ENCODE data around the gene RASAL1. TPM values are rescaled to one million over a fixed set of nuclear protein-coding genes. Genes with fewer than 3 reads are reported as not detected.

The RASAL1 gene
- polyA plus RNA-seq, 1 of the 3 experiments (the other 2 are of a cell fraction) = not detected

DNA sequence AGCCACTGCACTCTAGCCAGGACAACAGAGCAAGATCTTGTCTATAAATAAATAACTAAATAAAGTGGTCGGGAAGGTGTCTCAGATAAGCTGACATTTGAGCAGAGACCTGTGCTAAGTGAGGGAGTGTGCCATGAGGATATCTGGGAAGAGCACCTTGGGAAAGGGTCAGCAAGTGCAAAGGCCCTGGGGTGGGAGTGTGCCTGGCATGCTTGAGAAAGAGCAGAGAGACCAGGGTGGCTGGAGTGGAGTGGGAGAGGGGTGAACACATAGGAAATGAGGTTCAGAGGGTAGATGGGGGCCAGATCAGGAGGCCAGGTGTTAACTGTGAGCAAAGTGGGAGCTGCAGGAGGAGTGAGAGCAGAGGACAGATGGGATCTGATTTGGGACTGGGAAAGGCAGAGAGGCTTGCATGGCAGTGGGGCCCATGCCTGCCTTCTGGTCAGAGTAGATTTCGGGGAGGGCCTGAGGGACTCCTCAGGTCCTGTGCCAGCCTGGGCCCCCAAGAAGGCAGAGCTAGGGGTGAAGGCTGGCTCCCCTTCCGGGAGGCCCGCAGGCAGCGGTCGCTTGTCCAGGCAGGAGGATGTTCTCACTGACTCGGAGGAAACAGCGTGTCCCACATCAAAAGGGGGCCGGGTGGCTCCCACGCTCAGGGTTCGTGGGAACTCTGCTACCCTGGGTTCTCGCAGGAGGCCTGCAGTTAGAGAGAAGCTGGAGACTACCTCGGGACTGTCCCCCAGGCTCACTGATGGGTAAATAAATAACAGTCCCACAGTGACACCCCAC is 46.4 kb downstream of the RASAL1 start:
- POLR2A ChIA-PET = interaction anchor here (0.6 kb wide), 1 partner anchor 1500 kb away, joined by 3 read pairs; no protein-coding TSS in a partner anchor

DNA sequence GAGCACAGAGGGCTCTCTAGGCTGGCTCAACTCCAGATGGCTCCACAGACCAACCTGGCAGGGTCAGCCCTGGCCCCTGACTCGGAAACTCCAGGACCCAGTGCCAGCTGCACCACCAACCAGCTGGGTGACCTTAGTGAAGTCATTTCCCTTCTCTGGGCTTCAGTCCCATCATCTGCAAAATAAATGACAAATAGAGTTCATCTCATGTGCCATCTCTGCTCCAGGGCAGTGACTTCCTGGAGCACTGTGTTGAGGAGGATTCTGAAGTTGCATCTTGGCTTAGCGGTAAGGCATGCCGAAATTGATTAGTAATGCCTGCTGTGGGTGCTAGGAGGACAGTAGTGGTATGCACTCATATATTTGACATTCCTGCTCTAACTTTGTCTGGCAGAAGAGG is 47.5 kb downstream of the RASAL1 start:
- Histone ChIP-seq H3K9me2 (no peaks in the 10 kb centered on the region), H3K4me1 (ENCODE audit: control insufficient read depth in 1 of 2, insufficient read depth in 2 of 2, low read depth in 1 of 2, low read length in 1 of 2) (no peaks in the 10 kb centered on the region; a peak in 1 of 4 replicates), H3F3A (replicated peaks; ENCODE audit: insufficient read depth) (no peaks in the 10 kb centered on the region), H4K20me1 (ENCODE audit: insufficient read depth) (no peaks in the 10 kb centered on the region), H3K79me2 (ENCODE audit: insufficient read depth) (no peaks in the 10 kb centered on the region), H3K9ac (no peak overlapping the region), H2AFZ (ENCODE audit: low read depth) (no peak overlapping the region), H3K36me3 (replicated peaks in 1 of 2; ENCODE audit: control insufficient read depth in 1 of 2, insufficient read depth in 2 of 2, low read length in 1 of 2) (no peaks in the 10 kb centered on the region), H3K27me3 (ENCODE audit: insufficient read depth) (no peaks in the 10 kb centered on the region), H3K9me3 (no peaks in the 10 kb centered on the region), H3K27ac (ENCODE audit: low read depth in 2 of 2, low read length in 1 of 2) (no peak overlapping the region), H3K4me2 (no peak overlapping the region), H3K4me3 (ENCODE audit: low read depth in 2 of 2, low read length in 1 of 2) (no peak overlapping the region)
- DNase-seq = no peak
- WGBS (ENCODE audit: low lambda C conversion rate) = 58% methylated on average over 3 of the region's 3 CpGs
- no peak for TF ChIP-seq USF2 (IDR thresholded peaks at IDR 0.05; ENCODE audit: borderline replicate concordance, low read depth, low read length)
- TF ChIP-seq ELF1 (IDR thresholded peaks at IDR 0.05) = no peak
- no peak for TF ChIP-seq TEAD4 (IDR thresholded peaks at IDR 0.05; ENCODE audit: borderline replicate concordance, insufficient read depth)
- TF ChIP-seq CHD2 (IDR thresholded peaks at IDR 0.05; ENCODE audit: low read length, partially characterized antibody) = no peak
- CTCF ChIA-PET = interaction anchor here (1.1 to 4.4 kb wide), 2 partner anchors 11 to 39 kb away, joined by 3 to 27 read pairs; no protein-coding TSS in a partner anchor
- POLR2A ChIA-PET = no interaction called here

More for the DNA sequence above, 46.4 kb downstream of the RASAL1 start:
- H3K9me3 ChIP-seq = no peaks in the 10 kb centered on the region
- WGBS (ENCODE audit: low lambda C conversion rate) = 68% methylated on average over 11 of the region's 13 CpGs
- CTCF ChIA-PET = interaction anchor here (1.2 to 4.4 kb wide), 3 partner anchors 10 to 85 kb away, joined by 6 to 27 read pairs (median 8); no protein-coding TSS in a partner anchor
- no peak overlapping the region for H3K27ac ChIP-seq (ENCODE audit: low read depth in 2 of 2, low read length in 1 of 2)
- H3K36me3 ChIP-seq (replicated peaks in 1 of 2; ENCODE audit: control insufficient read depth in 1 of 2, insufficient read depth in 2 of 2, low read length in 1 of 2) = no peaks in the 10 kb centered on the region
- no peaks in the 10 kb centered on the region for H3F3A ChIP-seq (replicated peaks; ENCODE audit: insufficient read depth)
- DNase-seq = no peak
- H3K79me2 ChIP-seq (ENCODE audit: insufficient read depth) = no peaks in the 10 kb centered on the region
- H2AFZ ChIP-seq (ENCODE audit: low read depth) = no peak overlapping the region
- H3K4me2 ChIP-seq = no peak overlapping the region
- no peaks in the 10 kb centered on the region for H3K27me3 ChIP-seq (ENCODE audit: insufficient read depth)
- no peaks in the 10 kb centered on the region for H3K9me2 ChIP-seq
- no peak overlapping the region for H3K9ac ChIP-seq
- H4K20me1 ChIP-seq (ENCODE audit: insufficient read depth) = no peaks in the 10 kb centered on the region
- TF ChIP-seq TCF12 (IDR thresholded peaks at IDR 0.05) (no peak), RAD21 (IDR thresholded peaks at IDR 0.05; ENCODE audit: low read length) (no peak), USF2 (IDR thresholded peaks at IDR 0.05; ENCODE audit: borderline replicate concordance, low read depth, low read length) (no peak), CHD2 (IDR thresholded peaks at IDR 0.05; ENCODE audit: low read length, partially characterized antibody) (no peak), USF1 (IDR thresholded peaks at IDR 0.05; ENCODE audit: borderline replicate concordance, low read depth) (no peak), TAF1 (IDR thresholded peaks at IDR 0.05; ENCODE audit: borderline replicate concordance, low read depth, low read length) (no peak), SMC3 (IDR thresholded peaks at IDR 0.05; ENCODE audit: low read depth, low read length) (no peak), SIN3A (IDR thresholded peaks at IDR 0.05; ENCODE audit: borderline replicate concordance, low read depth, low read length) (no peak)
- TF ChIP-seq, protein P1, sequence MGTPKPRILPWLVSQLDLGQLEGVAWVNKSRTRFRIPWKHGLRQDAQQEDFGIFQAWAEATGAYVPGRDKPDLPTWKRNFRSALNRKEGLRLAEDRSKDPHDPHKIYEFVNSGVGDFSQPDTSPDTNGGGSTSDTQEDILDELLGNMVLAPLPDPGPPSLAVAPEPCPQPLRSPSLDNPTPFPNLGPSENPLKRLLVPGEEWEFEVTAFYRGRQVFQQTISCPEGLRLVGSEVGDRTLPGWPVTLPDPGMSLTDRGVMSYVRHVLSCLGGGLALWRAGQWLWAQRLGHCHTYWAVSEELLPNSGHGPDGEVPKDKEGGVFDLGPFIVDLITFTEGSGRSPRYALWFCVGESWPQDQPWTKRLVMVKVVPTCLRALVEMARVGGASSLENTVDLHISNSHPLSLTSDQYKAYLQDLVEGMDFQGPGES (IDR thresholded peaks at IDR 0.05; ENCODE audit: low read depth, low read length) = no peak
- no peak overlapping the region for H3K4me3 ChIP-seq (ENCODE audit: low read depth in 2 of 2, low read length in 1 of 2)
- H3K4me1 ChIP-seq (ENCODE audit: control insufficient read depth in 1 of 2, insufficient read depth in 2 of 2, low read depth in 1 of 2, low read length in 1 of 2) = no peaks in the 10 kb centered on the region; a peak in 1 of 4 replicates
